ENCODE measurements around the gene OR4S1.
"Not testable (repeated sequence)": the region's sequence is repeated elsewhere in the genome, so short reads cannot be mapped to it uniquely, and the experiment has no call there.

The OR4S1 gene

GRCh38 chr11:48305923-48306322, at the start of gene OR4S1:
Gene OR4S1, plus strand, starts transcription at chr11:48306223. Its CDS starts 0 bp downstream, at chr11:48306223.
- DNase-seq = no peak

GRCh38 chr11:48261600-48261999, 44.4 kb upstream of the OR4S1 start:
- DNase-seq = no peak

GRCh38 chr11:48263423-48263911, 42.6 kb upstream of the OR4S1 start, which contains the start of gene OR4X1:
Gene OR4X1, plus strand, starts transcription at chr11:48263861. Its CDS starts 0 bp downstream, at chr11:48263861.
- DNase-seq = no peak

GRCh38 chr11:48270621-48271020, 35.4 kb upstream of the OR4S1 start:
- DNase-seq = no peak

GRCh38 chr11:48272606-48273005, 33.4 kb upstream of the OR4S1 start:
- no peak for DNase-seq

- DNase-seq = peak; percentile 79
Measured at GRCh38 chr11:48307760-48308386, 1.9 kb downstream of the OR4S1 start.

GRCh38 chr11:48313590-48313989, 7.6 kb downstream of the OR4S1 start:
- not testable (repeated sequence) for DNase-seq

GRCh38 chr11:48319813-48320212, 13.8 kb downstream of the OR4S1 start:
- not testable (repeated sequence) for DNase-seq

- DNase-seq = not testable (repeated sequence)
Measured at GRCh38 chr11:48324620-48325019, 18.6 kb downstream of the OR4S1 start, which contains the start of gene OR4C3. Gene OR4C3, plus strand, starts transcription at chr11:48324920. Its CDS starts 102 bp downstream, at chr11:48325022.

- no peak for DNase-seq
Measured at GRCh38 chr11:48341466-48341865, 35.4 kb downstream of the OR4S1 start.

GRCh38 chr11:48342505-48342904, 36.5 kb downstream of the OR4S1 start:
- not testable (repeated sequence) for DNase-seq

GRCh38 chr11:48346286-48346685, 40.3 kb downstream of the OR4S1 start:
- DNase-seq = not testable (repeated sequence)

- no peak for DNase-seq
Measured at GRCh38 chr11:48354013-48354412, 48.0 kb downstream of the OR4S1 start.

- no peak for DNase-seq
Measured at GRCh38 chr11:48354677-48355076, 48.7 kb downstream of the OR4S1 start.
